T47D (cell line): ENCODE data around the gene HIRA.

Source experiments
- DNase-seq, 2 experiments: peaks; one replicate each; pipeline versions ENCODE4 v3.0.0 to v3.0.0-alpha.2; 2011 to 2012; ENCODE audit warnings: low read depth in 1 of 2, low spot score in 1 of 2
- JUND ChIP-seq: IDR thresholded peaks from 2 replicates; pipeline ENCODE4 v1.6.1; 2012; ENCODE audit warnings: low read depth
- in situ Hi-C: cut with HindIII; loops from 2 replicates; pipeline ENCODE4 v1.10.0; 2016; ENCODE audit warnings: low sequenced_read_pairs, low pct_unique_long_range_greater_than_20kb

The HIRA gene

GRCh38 chr22:19387575-19387974 lies 44.0 kb downstream of the HIRA start:
- in situ Hi-C loops: no loop called here
- no peak for TF ChIP-seq JUND
- no peak for DNase-seq

DNA sequence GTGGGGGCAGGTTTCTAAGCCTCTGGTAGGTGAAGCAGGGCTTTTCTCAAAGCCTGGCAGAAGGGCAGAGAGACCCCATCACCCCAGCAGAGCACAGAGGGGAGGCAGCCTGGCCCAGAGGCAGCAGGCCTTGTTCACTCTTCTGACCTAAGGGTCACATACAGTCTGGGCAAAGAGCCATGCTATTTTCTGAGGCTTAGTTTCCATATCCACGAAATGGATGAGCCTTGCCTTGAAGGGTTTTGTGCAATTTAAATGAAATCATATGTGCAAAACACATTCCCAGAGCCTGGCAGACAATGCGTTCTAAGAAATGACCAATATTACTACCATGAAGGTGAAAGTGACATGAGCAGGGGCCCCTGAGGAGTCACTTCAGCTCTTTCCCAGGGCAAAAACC lies 44.5 kb downstream of the HIRA start:
- no peak for TF ChIP-seq JUND
- no peak for DNase-seq
- in situ Hi-C loops: no loop called here

DNA sequence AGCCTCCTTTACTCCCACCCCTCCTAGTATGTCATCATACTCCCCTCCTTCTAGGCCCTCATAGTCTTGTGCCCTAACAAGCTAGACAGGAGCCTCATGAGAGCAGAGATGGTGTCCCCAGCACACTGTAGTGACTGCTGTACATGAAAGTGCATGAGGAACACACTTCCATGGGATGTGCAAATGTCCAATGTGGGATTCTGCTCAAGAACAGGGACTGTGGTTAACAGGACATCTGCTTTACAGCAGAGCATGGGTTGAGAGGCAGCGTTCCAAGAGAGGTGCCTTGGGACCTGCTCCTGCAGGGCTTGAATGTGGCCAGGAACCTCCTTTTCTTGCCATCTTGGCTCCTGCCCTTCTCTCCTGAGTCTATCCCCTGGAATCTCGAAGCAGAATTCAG lies 45.3 kb downstream of the HIRA start:
- in situ Hi-C loops: no loop called here
- no peak for TF ChIP-seq JUND
- no peak for DNase-seq

DNA sequence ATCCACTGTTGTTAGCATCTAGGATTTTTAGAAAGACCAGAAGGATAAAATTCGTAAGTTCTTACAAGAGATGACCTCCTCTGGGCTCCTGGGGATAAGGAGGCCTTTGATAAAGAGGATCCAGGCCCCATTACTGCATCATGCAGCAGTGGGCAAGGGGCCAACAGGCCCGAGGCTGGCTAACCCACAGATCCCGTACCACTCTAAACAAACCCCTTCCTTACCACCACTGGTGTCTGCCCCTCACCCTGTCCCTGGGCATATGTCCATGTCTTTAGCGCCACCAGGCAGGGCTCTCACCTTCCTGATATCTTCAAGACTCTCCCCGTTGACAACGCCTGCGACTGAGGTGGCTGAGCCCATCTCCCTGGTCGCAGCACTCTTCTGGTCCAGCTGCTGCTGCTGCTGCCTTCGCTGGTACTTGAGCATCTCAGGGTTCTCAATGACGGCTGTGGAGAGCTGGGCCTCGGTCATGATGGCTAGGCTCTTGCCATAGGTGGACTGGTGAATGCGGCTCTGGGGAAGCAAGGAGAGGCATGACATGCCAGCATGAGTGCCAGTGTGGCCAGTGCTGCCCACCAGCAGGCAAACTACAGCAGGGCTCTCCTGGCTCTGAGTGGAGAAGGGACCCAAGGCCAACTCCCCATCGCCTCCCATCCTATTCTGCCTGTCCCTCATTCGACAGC lies 46.2 kb downstream of the HIRA start:
- in situ Hi-C loops: no loop called here
- no peak for TF ChIP-seq JUND

GRCh38 chr22:19383292-19383691 lies 48.2 kb downstream of the HIRA start:
- no peak for DNase-seq
- in situ Hi-C loops: no loop called here

More for the DNA sequence above, 46.2 kb downstream of the HIRA start:
- no peak for DNase-seq

DNA sequence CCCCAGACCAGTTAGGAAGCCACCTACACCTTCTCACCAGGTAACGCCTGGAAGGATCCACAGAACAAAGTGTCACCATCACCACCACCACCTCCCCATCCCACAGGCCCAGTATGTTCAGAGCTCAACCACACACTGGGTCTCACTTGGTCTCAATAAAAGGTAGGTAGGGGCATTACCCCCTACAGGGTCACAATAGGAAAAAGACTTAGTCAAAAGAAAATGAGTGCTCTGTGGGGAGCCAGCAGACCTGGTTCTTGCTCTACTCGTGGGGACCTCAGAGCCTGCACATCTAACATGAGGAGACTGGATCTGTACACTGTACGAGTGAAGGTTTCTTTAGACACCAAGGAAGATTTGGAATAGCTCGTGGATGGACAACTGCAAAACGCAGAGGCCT lies 49.3 kb downstream of the HIRA start:
- in situ Hi-C loops: no loop called here
- no peak for TF ChIP-seq JUND
- no peak for DNase-seq

More at GRCh38 chr22:19383292-19383691, 48.2 kb downstream of the HIRA start:
- TF ChIP-seq JUND: no peak

- TF ChIP-seq JUND: no peak
- DNase-seq: no peak
- in situ Hi-C loops: no loop called here
Observed at GRCh38 chr22:19378344-19378674, 53.2 kb downstream of the HIRA start.

- no peak for TF ChIP-seq JUND
- in situ Hi-C loops: no loop called here
Observed at GRCh38 chr22:19377565-19378343, 53.8 kb downstream of the HIRA start.

GRCh38 chr22:19376971-19377370 lies 54.6 kb downstream of the HIRA start:
- DNase-seq: no peak
- TF ChIP-seq JUND: no peak
- in situ Hi-C loops: no loop called here

More at GRCh38 chr22:19377565-19378343, 53.8 kb downstream of the HIRA start:
- DNase-seq: no peak

- no peak for DNase-seq
- TF ChIP-seq JUND: no peak
- in situ Hi-C loops: no loop called here
Observed at GRCh38 chr22:19376247-19376646, 55.3 kb downstream of the HIRA start.

- DNase-seq: no peak
- in situ Hi-C loops: no loop called here
- TF ChIP-seq JUND: no peak
Observed at GRCh38 chr22:19375435-19375834, 56.1 kb downstream of the HIRA start.

GRCh38 chr22:19374410-19374809 lies 57.1 kb downstream of the HIRA start:
- no peak for TF ChIP-seq JUND
- in situ Hi-C loops: no loop called here

DNA sequence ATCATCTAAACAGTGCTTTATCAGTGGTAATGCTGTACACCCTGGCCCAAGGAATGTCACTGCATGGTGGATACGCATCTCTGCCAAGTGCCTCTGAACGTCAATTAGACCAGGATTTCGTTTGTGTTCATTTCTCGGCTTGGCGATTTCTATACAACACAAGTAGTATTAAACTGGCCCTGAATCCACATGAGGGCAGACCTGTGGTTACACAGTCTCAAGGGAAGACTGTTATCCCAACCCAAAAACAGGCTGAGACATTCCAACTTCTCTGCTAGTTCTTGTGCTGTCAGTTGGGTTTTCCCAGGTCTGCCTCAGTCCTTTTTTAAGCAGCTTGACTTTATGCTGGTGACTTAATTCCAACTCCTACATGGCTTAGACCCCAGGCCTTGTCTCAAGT lies 58.1 kb downstream of the HIRA start:
- in situ Hi-C loops: no loop called here
- no peak for TF ChIP-seq JUND
- no peak for DNase-seq

More at GRCh38 chr22:19374410-19374809, 57.1 kb downstream of the HIRA start:
- no peak for DNase-seq
